SK-N-SH (cell line): ENCODE measurements around the gene FMOD. TPM values are rescaled to one million over a fixed set of nuclear protein-coding genes. Genes with fewer than 3 reads are reported as not detected.

Experiments used
- CTCF ChIA-PET: fragments of 300-600, 350-600 bp; formaldehyde crosslinking; extraction: SDS; loops from one replicate; lab custom pipeline; 2021; lab: Yijun Ruan, JAX
- POLR2A ChIA-PET: fragments of 350-600 bp; sonication (Branson Sonifier 250); formaldehyde crosslinking; extraction: SDS; loops from one replicate; lab custom pipeline; 2020; ENCODE audit warnings: antibody characterized with exemption, inconsistent platforms; lab: Yijun Ruan, JAX
- DNase-seq: peaks from one replicate; pipeline ENCODE4 v3.0.0; 2012
- H2AFZ ChIP-seq: fragments of 200-600 bp; sonication (generic); 2 replicates; pipeline ENCODE4 v1.8.1; 2016; ENCODE audit warnings: antibody characterized with exemption, mild to moderate bottlenecking, low read depth
- H3F3A ChIP-seq: fragments of 200-600 bp; sonication (generic); replicated peaks from 2 replicates; pipeline ENCODE3; 2016; ENCODE audit warnings: antibody characterized with exemption, mild to moderate bottlenecking; ENCODE audit not compliant: insufficient read depth
- H3K27ac ChIP-seq, 2 experiments: fragments of 200-500 bp in 1 of 2; fragments of 200-600 bp in 1 of 2; sonication (Bioruptor generic) in 1 of 2; sonication (generic), shearing (Covaris generic) in 1 of 2; 2 replicates each; pipeline versions ENCODE4 v1.5.1 to v1.6.1; 2014 to 2016; ENCODE audit warnings: low read depth in 2 of 2, inconsistent platforms in 1 of 2, low read length in 1 of 2, mild to moderate bottlenecking in 1 of 2, mixed read lengths in 1 of 2
- H3K27me3 ChIP-seq: fragments of 200-600 bp; sonication (generic), shearing (Covaris generic); 2 replicates; pipeline ENCODE4 v1.6.1; 2016; ENCODE audit warnings: mixed run types; ENCODE audit not compliant: insufficient read depth
- H3K36me3 ChIP-seq, 2 experiments: fragments of 200-500 bp in 1 of 2; fragments of 200-600 bp in 1 of 2; sonication (Bioruptor generic) in 1 of 2; sonication (generic) in 1 of 2; replicated peaks in 1 of 2; 2 replicates each; pipeline versions ENCODE3 to v1.5.1; 2014 to 2016; ENCODE audit warnings: low read length in 1 of 2, mild to moderate bottlenecking in 1 of 2; ENCODE audit not compliant: insufficient read depth in 2 of 2, control insufficient read depth in 1 of 2
- H3K4me1 ChIP-seq, 2 experiments: fragments of 200-500 bp in 1 of 2; fragments of 200-600 bp in 1 of 2; sonication (Bioruptor generic) in 1 of 2; sonication (generic), shearing (Covaris generic) in 1 of 2; 2 replicates each; pipeline versions ENCODE4 v1.5.1 to v1.6.1; 2014 to 2016; ENCODE audit warnings: low read depth in 1 of 2, low read length in 1 of 2, mixed run types in 1 of 2; ENCODE audit not compliant: insufficient read depth in 2 of 2, control insufficient read depth in 1 of 2
- H3K4me2 ChIP-seq: fragments of 200-600 bp; sonication (generic), shearing (Covaris generic); 2 replicates; pipeline ENCODE4 v1.6.1; 2017; ENCODE audit warnings: mixed run types
- H3K4me3 ChIP-seq, 2 experiments: fragments of 200-500 bp in 1 of 2; fragments of 200-600 bp in 1 of 2; sonication (Bioruptor generic) in 1 of 2; sonication (generic), shearing (Covaris generic) in 1 of 2; 2 replicates each; pipeline versions ENCODE4 v1.5.1 to v1.8.1; 2014 to 2016; ENCODE audit warnings: low read depth in 2 of 2, inconsistent platforms in 1 of 2, low read length in 1 of 2, mild to moderate bottlenecking in 1 of 2, mixed read lengths in 1 of 2, moderate library complexity in 1 of 2
- H3K79me2 ChIP-seq: fragments of 200-600 bp; sonication (generic); 2 replicates; pipeline ENCODE4 v1.8.1; 2017; ENCODE audit warnings: mild to moderate bottlenecking; ENCODE audit not compliant: insufficient read depth
- H3K9ac ChIP-seq: fragments of 200-600 bp; sonication (generic); 2 replicates; pipeline ENCODE4 v1.6.1; 2017; ENCODE audit warnings: mixed run types
- H3K9me2 ChIP-seq: fragments of 200-600 bp; sonication (generic); 2 replicates; pipeline ENCODE4 v1.6.1; 2017; ENCODE audit warnings: mixed run types
- H3K9me3 ChIP-seq: fragments of 200-600 bp; sonication (generic); 2 replicates; pipeline ENCODE4 v1.6.1; 2017; ENCODE audit warnings: mixed run types, mild to moderate bottlenecking, moderate library complexity
- H4K20me1 ChIP-seq: fragments of 200-600 bp; sonication (generic); 2 replicates; pipeline ENCODE4 v1.6.1; 2017; ENCODE audit warnings: mild to moderate bottlenecking, mixed run types; ENCODE audit not compliant: insufficient read depth
- CHD2 ChIP-seq: fragments of 150-350 bp; IDR thresholded peaks from 2 replicates; pipeline ENCODE4 v1.6.1; 2018; ENCODE audit warnings: low read length; ENCODE audit not compliant: partially characterized antibody
- CTCF ChIP-seq: fragments of 200-600 bp; sonication (generic); IDR thresholded peaks from 2 replicates; pipeline ENCODE4 v1.6.1; 2017; ENCODE audit warnings: antibody characterized with exemption, mild to moderate bottlenecking, moderate library complexity
- EZH2phosphoT487 ChIP-seq: fragments of 200-600 bp; sonication (generic); IDR thresholded peaks from 2 replicates; pipeline ENCODE4 v1.6.1; 2017; ENCODE audit warnings: low read depth, mixed run types, mild to moderate bottlenecking, antibody characterized with exemption, moderate library complexity, borderline replicate concordance
- FOSL2 ChIP-seq: IDR thresholded peaks from 2 replicates; pipeline ENCODE4 v1.4.0; 2012; ENCODE audit warnings: low read depth, mild to moderate bottlenecking, moderate library complexity, borderline replicate concordance
- FOXM1 ChIP-seq: IDR thresholded peaks from 2 replicates; pipeline ENCODE4 v1.4.0; 2012; ENCODE audit warnings: low read depth, mild to moderate bottlenecking
- NRF1 ChIP-seq: IDR thresholded peaks from 2 replicates; pipeline ENCODE4 v1.6.1; 2012; ENCODE audit warnings: low read depth, mild to moderate bottlenecking, low read length
- RFX5 ChIP-seq: IDR thresholded peaks from 2 replicates; pipeline ENCODE4 v1.6.1; 2012; ENCODE audit warnings: mild to moderate bottlenecking, improper control_type of control experiment, low read length
- SMC3 ChIP-seq: IDR thresholded peaks from 2 replicates; pipeline ENCODE4 v1.6.1; 2012; ENCODE audit warnings: low read depth, low read length, improper control_type of control experiment
- polyA plus RNA-seq, 3 experiments: library from polyadenylated mRNA; depleted of rRNA; stranded (reverse); fragments of >200 nt; gene quantifications; 2 replicates each; pipeline ENCODE4 v1.2.3, GENCODE V29; 2012
- TF ChIP-seq, protein P1 (sequence below): fragments of 150-350 bp; IDR thresholded peaks from 2 replicates; pipeline ENCODE4 v1.6.1; 2016; ENCODE audit warnings: mild to moderate bottlenecking, low read depth, low read length
- TF ChIP-seq, protein P2 (sequence below): IDR thresholded peaks from 2 replicates; pipeline ENCODE4; 2012

FMOD gene
- polyA plus RNA-seq, 1 of the 3 experiments (the other 2 are of a cell fraction), result not detected

DNA sequence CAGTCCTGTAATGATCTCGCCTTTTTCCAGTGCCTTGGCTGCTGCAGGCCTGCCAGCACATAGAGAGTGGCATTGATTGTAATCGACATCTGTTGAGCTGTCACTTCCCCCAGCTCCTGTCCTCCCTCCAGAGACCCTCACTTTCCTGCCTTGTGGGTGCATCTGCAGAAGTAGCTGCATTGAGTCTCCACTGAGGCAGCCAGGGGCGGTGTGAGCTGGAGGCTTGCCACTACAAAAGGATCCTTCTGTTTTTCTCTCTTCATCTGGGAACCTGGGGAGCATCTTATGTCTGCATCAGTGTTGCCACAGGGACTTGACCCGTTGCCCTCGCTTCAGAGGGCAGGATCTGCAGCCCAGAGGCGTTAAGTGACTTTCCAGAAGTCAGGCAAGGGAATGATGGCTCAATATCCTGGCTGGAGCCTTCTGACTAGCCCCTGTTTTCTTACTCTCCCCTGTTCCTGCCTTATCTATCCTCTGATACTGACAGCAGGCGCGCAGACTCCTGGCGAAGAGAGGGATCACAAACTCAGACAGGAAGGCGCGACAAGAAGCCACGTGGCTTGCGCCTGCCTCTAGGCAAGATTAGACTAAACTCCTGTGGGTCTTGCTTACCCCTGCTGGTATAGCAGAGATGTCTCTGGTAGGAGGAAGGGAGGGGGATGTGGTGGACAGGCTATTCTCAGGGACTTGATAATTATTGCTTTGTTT is 13.3 kb upstream of the FMOD start (continued):
- no peak for TF ChIP-seq EZH2phosphoT487
- TF ChIP-seq FOXM1, result no peak
- 0 out of 2 replicates have a peak, but pooled peaks have one; percentile 6 for TF ChIP-seq SMC3
- TF ChIP-seq CHD2, result peak; percentile 26
- no peak for TF ChIP-seq CTCF
- TF ChIP-seq, protein P1, sequence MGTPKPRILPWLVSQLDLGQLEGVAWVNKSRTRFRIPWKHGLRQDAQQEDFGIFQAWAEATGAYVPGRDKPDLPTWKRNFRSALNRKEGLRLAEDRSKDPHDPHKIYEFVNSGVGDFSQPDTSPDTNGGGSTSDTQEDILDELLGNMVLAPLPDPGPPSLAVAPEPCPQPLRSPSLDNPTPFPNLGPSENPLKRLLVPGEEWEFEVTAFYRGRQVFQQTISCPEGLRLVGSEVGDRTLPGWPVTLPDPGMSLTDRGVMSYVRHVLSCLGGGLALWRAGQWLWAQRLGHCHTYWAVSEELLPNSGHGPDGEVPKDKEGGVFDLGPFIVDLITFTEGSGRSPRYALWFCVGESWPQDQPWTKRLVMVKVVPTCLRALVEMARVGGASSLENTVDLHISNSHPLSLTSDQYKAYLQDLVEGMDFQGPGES, result no peak
- TF ChIP-seq RFX5, result no peak
- TF ChIP-seq FOSL2, result no peak

GRCh38 chr1:203362720-203363025 is 11.8 kb upstream of the FMOD start:
- CTCF ChIA-PET, result interaction anchor here (0.8 to 11.8 kb wide), 5 partner anchors 14 to 125 kb away, joined by 3 to 157 read pairs (median 5); no protein-coding TSS in a partner anchor
- Histone ChIP-seq H3K36me3 (no peaks in the 10 kb centered on the region), H3K4me3 (no peak overlapping the region), H3K27me3 (peaks cover 41% of the 10 kb centered on the region; the same call in 1 of the 2 replicates), H3K4me1 (peaks cover 0 to 48% of the 10 kb centered on the region in 2 experiments; a peak in 2 of 4 replicates), H3K9ac (no peak overlapping the region), H3K4me2 (no peak overlapping the region), H2AFZ (no peak overlapping the region), H3K9me3 (no peaks in the 10 kb centered on the region), H3K27ac (peak overlapping the region in 1 of 2 experiments; percentile 97; a peak in 2 of 4 replicates), H3K79me2 (no peaks in the 10 kb centered on the region), H4K20me1 (no peaks in the 10 kb centered on the region), H3F3A (no peaks in the 10 kb centered on the region), H3K9me2 (no peaks in the 10 kb centered on the region)
- POLR2A ChIA-PET, result no interaction called here
- DNase-seq, result no peak
- TF ChIP-seq, protein P2, sequence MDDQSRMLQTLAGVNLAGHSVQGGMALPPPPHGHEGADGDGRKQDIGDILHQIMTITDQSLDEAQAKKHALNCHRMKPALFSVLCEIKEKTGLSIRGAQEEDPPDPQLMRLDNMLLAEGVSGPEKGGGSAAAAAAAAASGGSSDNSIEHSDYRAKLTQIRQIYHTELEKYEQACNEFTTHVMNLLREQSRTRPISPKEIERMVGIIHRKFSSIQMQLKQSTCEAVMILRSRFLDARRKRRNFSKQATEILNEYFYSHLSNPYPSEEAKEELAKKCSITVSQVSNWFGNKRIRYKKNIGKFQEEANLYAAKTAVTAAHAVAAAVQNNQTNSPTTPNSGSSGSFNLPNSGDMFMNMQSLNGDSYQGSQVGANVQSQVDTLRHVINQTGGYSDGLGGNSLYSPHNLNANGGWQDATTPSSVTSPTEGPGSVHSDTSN, result no peak
- no peak for TF ChIP-seq NRF1
